OCI-LY7 (cell line): ENCODE data around the gene PRMT2. TPM values are rescaled to one million over a fixed set of nuclear protein-coding genes. Genes with fewer than 3 reads are reported as not detected.
"Not testable (repeated sequence)": the region's sequence is repeated elsewhere in the genome, so short reads cannot be mapped to it uniquely, and the experiment has no call there.

ENCODE experiments used
- BruUV-seq: library from RNA; stranded (reverse); fragments of 400-500 nt; replicated peaks from 2 replicates; lab custom pipeline; 2021; lab: Mats Ljungman, UMichigan
- CTCF ChIA-PET: fragments of 300-600 bp; sonication (Branson Sonifier 250); formaldehyde crosslinking; loops from one replicate; lab custom pipeline; 2022; ENCODE audit warnings: antibody characterized with exemption; ENCODE audit not compliant: unreplicated experiment; lab: Charles Lee
- POLR2A ChIA-PET: fragments of 300-600 bp; sonication (Branson Sonifier 250); formaldehyde crosslinking; loops from one replicate; lab custom pipeline; 2022; ENCODE audit warnings: antibody characterized with exemption; lab: Charles Lee
- DNase-seq: peaks from one replicate; pipeline ENCODE4 v3.0.0-alpha.2; 2015; ENCODE audit warnings: low spot score
- H2AFZ ChIP-seq: fragments of 200-600 bp; sonication (generic), shearing (Covaris generic); 2 replicates; pipeline ENCODE4 v1.6.1; 2014; ENCODE audit warnings: mild to moderate bottlenecking, antibody characterized with exemption, low read length, moderate library complexity
- H3K27ac ChIP-seq: fragments of 200-600 bp; sonication (generic); 2 replicates; pipeline ENCODE4 v1.5.1; 2014; ENCODE audit warnings: mixed run types, low read depth, mild to moderate bottlenecking, moderate library complexity, low read length, inconsistent platforms; ENCODE audit not compliant: poor library complexity, severe bottlenecking
- H3K36me3 ChIP-seq: fragments of 200-600 bp; sonication (generic); 2 replicates; pipeline ENCODE4 v1.6.1; 2014; ENCODE audit warnings: mild to moderate bottlenecking, antibody characterized with exemption, low read length, moderate library complexity, mixed read lengths; ENCODE audit not compliant: insufficient read depth
- H3K4me1 ChIP-seq: fragments of 200-600 bp; sonication (generic); 2 replicates; pipeline ENCODE4 v1.5.1; 2014; ENCODE audit warnings: mild to moderate bottlenecking, low read length; ENCODE audit not compliant: insufficient read depth, poor library complexity, severe bottlenecking
- H3K4me2 ChIP-seq: fragments of 200-600 bp; sonication (generic); 2 replicates; pipeline ENCODE4 v1.6.1; 2014; ENCODE audit warnings: mild to moderate bottlenecking, low read length
- H3K4me3 ChIP-seq: fragments of 200-600 bp; sonication (generic); 2 replicates; pipeline ENCODE4 v1.5.1; 2014; ENCODE audit warnings: mild to moderate bottlenecking, low read depth, low read length; ENCODE audit not compliant: poor library complexity, severe bottlenecking
- H3K79me2 ChIP-seq: fragments of 200-600 bp; sonication (generic); 2 replicates; pipeline ENCODE4 v1.6.1; 2016; ENCODE audit warnings: low read depth, mild to moderate bottlenecking, low read length, moderate library complexity, mixed read lengths; ENCODE audit not compliant: insufficient read depth
- H3K9me2 ChIP-seq: fragments of 200-600 bp; sonication (generic); 2 replicates; pipeline ENCODE4 v1.6.1; 2016; ENCODE audit warnings: mild to moderate bottlenecking, low read length, mixed read lengths; ENCODE audit not compliant: insufficient read depth
- H3K9me3 ChIP-seq: fragments of 200-600 bp; sonication (generic); 2 replicates; pipeline ENCODE4 v1.6.1; 2014; ENCODE audit warnings: mild to moderate bottlenecking, mixed run types, low read length, mixed read lengths
- H4K20me1 ChIP-seq: fragments of 200-600 bp; sonication (generic); 2 replicates; pipeline ENCODE4 v1.6.1; 2014; ENCODE audit warnings: mild to moderate bottlenecking, antibody characterized with exemption, low read length, moderate library complexity, mixed read lengths; ENCODE audit not compliant: insufficient read depth
- EZH2phosphoT487 ChIP-seq: fragments of 200-600 bp; sonication (generic); IDR thresholded peaks from 2 replicates; pipeline ENCODE4 v1.6.1; 2018; ENCODE audit warnings: low read depth, borderline replicate concordance, mild to moderate bottlenecking, mixed run types, antibody characterized with exemption, low read length, moderate library complexity, mixed read lengths
- intact Hi-C: fragments of 100-400 bp; cut with micrococcal nuclease; formaldehyde crosslinking; loops from one replicate; pipeline ENCODE4 v1.10.0; 2022; ENCODE audit not compliant: unreplicated experiment
- total RNA-seq, 2 experiments: library from RNA; depleted of rRNA in 1 of 2; stranded (reverse); fragments of >200 nt in 1 of 2; shearing (Covaris generic) in 1 of 2; gene quantifications; 2 replicates each; pipeline ENCODE4 v1.2.3, GENCODE V29; 2014 to 2022
- TF ChIP-seq, protein P1 (sequence below): fragments of 200-600 bp; sonication (generic); conservative IDR thresholded peaks from 2 replicates; pipeline ENCODE4 v1.5.1; 2014; ENCODE audit warnings: mild to moderate bottlenecking, antibody characterized with exemption, low read length, moderate library complexity, mixed read lengths

Gene PRMT2
- total RNA-seq, 2 experiments from 2014 or later: 30.5 to 32.8 TPM

DNA sequence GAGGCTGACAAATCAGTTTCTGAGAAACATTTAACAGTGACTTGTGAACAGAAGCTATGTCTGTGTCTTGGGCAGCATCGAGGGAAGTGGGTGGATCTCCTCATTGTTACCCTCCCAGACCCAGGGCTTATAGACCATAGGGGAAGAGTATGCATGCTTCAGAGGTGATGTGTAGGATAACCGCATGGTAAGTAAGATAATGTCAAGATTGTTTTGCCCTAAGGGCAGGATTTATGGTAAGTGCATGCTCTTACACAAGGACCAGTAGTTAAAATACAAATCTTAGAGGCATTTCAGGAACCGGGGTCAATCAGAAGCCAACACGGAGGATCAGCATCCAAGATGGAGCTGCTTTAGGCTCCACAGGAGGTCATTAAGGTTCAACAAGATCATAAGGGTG is 7.7 kb upstream of the PRMT2 start:
- H2AFZ ChIP-seq: no peak overlapping the region
- DNase-seq: no peak
- ChIA-PET CTCF (no interaction called here), POLR2A (no interaction called here)
- H3K4me2 ChIP-seq: no peak overlapping the region
- no peaks in the 10 kb centered on the region for H3K4me1 ChIP-seq
- no peaks in the 10 kb centered on the region for H3K9me2 ChIP-seq
- H3K27ac ChIP-seq: no peak overlapping the region
- H3K36me3 ChIP-seq: no peaks in the 10 kb centered on the region
- H3K9me3 ChIP-seq: peaks cover 12% of the 10 kb centered on the region
- no peak for TF ChIP-seq EZH2phosphoT487
- TF ChIP-seq, protein P1, sequence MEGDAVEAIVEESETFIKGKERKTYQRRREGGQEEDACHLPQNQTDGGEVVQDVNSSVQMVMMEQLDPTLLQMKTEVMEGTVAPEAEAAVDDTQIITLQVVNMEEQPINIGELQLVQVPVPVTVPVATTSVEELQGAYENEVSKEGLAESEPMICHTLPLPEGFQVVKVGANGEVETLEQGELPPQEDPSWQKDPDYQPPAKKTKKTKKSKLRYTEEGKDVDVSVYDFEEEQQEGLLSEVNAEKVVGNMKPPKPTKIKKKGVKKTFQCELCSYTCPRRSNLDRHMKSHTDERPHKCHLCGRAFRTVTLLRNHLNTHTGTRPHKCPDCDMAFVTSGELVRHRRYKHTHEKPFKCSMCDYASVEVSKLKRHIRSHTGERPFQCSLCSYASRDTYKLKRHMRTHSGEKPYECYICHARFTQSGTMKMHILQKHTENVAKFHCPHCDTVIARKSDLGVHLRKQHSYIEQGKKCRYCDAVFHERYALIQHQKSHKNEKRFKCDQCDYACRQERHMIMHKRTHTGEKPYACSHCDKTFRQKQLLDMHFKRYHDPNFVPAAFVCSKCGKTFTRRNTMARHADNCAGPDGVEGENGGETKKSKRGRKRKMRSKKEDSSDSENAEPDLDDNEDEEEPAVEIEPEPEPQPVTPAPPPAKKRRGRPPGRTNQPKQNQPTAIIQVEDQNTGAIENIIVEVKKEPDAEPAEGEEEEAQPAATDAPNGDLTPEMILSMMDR: no peak
- no TSS peak for BruUV-seq
- no peaks in the 10 kb centered on the region for H4K20me1 ChIP-seq
- no peaks in the 10 kb centered on the region for H3K79me2 ChIP-seq
- no peak overlapping the region for H3K4me3 ChIP-seq
- intact Hi-C loops: no loop called here

GRCh38 chr21:46628868-46629267 is 6.6 kb upstream of the PRMT2 start:
- TF ChIP-seq EZH2phosphoT487: no peak
- TF ChIP-seq, protein P1: no peak
- Histone ChIP-seq H3K79me2 (no peaks in the 10 kb centered on the region), H3K9me3 (peaks cover 12% of the 10 kb centered on the region), H2AFZ (no peak overlapping the region), H3K4me3 (no peak overlapping the region), H3K36me3 (no peaks in the 10 kb centered on the region), H3K9me2 (no peaks in the 10 kb centered on the region), H3K4me2 (no peak overlapping the region), H3K27ac (no peak overlapping the region), H3K4me1 (no peaks in the 10 kb centered on the region), H4K20me1 (no peaks in the 10 kb centered on the region)
- BruUV-seq: no TSS peak
- intact Hi-C loops: no loop called here
- no peak for DNase-seq
- POLR2A ChIA-PET: interaction anchor here (0.6 kb wide), 1 partner anchor 70 kb away, joined by 4 read pairs; no protein-coding TSS in a partner anchor
- CTCF ChIA-PET: no interaction called here

DNA sequence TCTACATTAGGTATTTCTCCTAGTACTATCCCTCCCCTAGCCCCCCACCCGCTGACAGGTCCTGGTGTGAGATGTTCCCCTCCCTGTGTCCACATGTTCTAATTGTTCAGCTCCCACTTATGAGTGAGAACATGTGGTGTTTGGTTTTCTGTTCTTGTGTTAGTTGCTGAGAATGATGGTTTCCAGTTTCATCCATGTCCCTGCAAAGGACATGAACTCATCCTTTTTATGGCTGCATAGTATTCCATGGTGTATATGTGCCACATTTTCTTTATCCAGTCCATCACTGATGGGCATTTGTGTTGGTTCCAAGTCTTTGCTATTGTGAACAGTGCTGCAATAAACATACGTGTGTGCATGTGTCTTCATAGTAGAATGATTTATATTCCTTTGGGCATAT is 4.6 kb upstream of the PRMT2 start:
- H3K79me2 ChIP-seq, H3K4me1 ChIP-seq, intact Hi-C loops, H3K27ac ChIP-seq, CTCF ChIA-PET, H2AFZ ChIP-seq, H3K36me3 ChIP-seq, BruUV-seq, H3K4me3 ChIP-seq, H4K20me1 ChIP-seq, H3K4me2 ChIP-seq, H3K9me3 ChIP-seq, H3K9me2 ChIP-seq, POLR2A ChIA-PET, DNase-seq: not testable (repeated sequence)
